ENCODE results near the gene TMEM223. TPM values are rescaled to one million over a fixed set of nuclear protein-coding genes. Genes with fewer than 3 reads are reported as not detected.
"Not testable (repeated sequence)": the region's sequence is repeated elsewhere in the genome, so short reads cannot be mapped to it uniquely, and the experiment has no call there.

Gene TMEM223
- total RNA-seq, 4 donors from 2014 or later: 10.1 to 42.1 (median 29.6) TPM

- Histone ChIP-seq H3K9me3 (no peaks in the 10 kb centered on the region), H3K4me3 (peak within 1 kb of the TSS; percentile 78 to 94 (median 85)), H3K27ac (peak within 1 kb of the TSS; percentile 95 to 98 (median 96)), H3K4me1 (peaks cover 17 to 38% (median 19%) of the 10 kb centered on the region in 4 donors), H3K36me3 (peaks cover 0 to 7% (median 3%) of the 10 kb centered on the region in 4 donors), H3K27me3 (no peaks in the 10 kb centered on the region)
- no peak for TF ChIP-seq POLR2A (IDR thresholded peaks at IDR 0.05)
- TF ChIP-seq POLR2AphosphoS5 (IDR thresholded peaks at IDR 0.05): no peak
- no peak for TF ChIP-seq EP300 (IDR thresholded peaks at IDR 0.05; ENCODE audit: low read depth)
- TF ChIP-seq CTCF (IDR thresholded peaks at IDR 0.05): no peak
- WGBS, 2 donors (ENCODE audit: low coverage in 1 of 2): 8% methylated on average over 40 of the region's 40 CpGs; no CpG with 5 or more reads in 1 of the 2 donors
- DNase-seq: peak; percentile 43
- intact Hi-C loops (cut with DNase I; ENCODE audit: low total_unique reads) (no loop called here), in situ Hi-C loops (cut with MboI; ENCODE audit: low pct_ligation_motif_present in 1 of 4, low pct_unique_long_range_greater_than_20kb in 1 of 4, low sequenced_read_pairs in 3 of 4) (no loop called here)
Observed at GRCh38 chr11:62832336-62833234, 40.8 kb upstream of the TMEM223 start, which contains the start of gene TEX54. Gene TEX54, minus strand, starts transcription at chr11:62832841.

- peaks cover 17 to 36% (median 19%) of the 10 kb centered on the region in 4 donors for H3K4me1 ChIP-seq
- TF ChIP-seq EP300 (IDR thresholded peaks at IDR 0.05; ENCODE audit: low read depth): no peak
- TF ChIP-seq POLR2A (IDR thresholded peaks at IDR 0.05): peak; percentile 94
- peak; percentile 95 to 96 (median 95) for TF ChIP-seq POLR2AphosphoS5 (IDR thresholded peaks at IDR 0.05)
- no peak for TF ChIP-seq CTCF (IDR thresholded peaks at IDR 0.05)
- H3K4me3 ChIP-seq: peak within 1 kb of the TSS; percentile 81 to 94 (median 90)
- 0% methylated on average over 64 of the region's 65 CpGs; no CpG with 5 or more reads in 1 of the 2 donors for WGBS, 2 donors (ENCODE audit: low coverage in 1 of 2)
- peaks cover 0 to 14% (median 5%) of the 10 kb centered on the region in 4 donors for H3K36me3 ChIP-seq
- DNase-seq: peak; percentile 100
- H3K27me3 ChIP-seq: no peaks in the 10 kb centered on the region
- in situ Hi-C loops (cut with MboI; ENCODE audit: low pct_ligation_motif_present in 1 of 4, low pct_unique_long_range_greater_than_20kb in 1 of 4, low sequenced_read_pairs in 3 of 4) (no loop called here), intact Hi-C loops (cut with DNase I; ENCODE audit: low total_unique reads) (no loop called here)
- H3K9me3 ChIP-seq: no peaks in the 10 kb centered on the region
- peak within 1 kb of the TSS; percentile 95 to 98 (median 96) for H3K27ac ChIP-seq
Observed at GRCh38 chr11:62831520-62832335, 39.9 kb upstream of the TMEM223 start, which contains the start of gene STX5. Gene STX5, minus strand, starts transcription at chr11:62832051. Its CDS starts 808 bp downstream, at chr11:62831243.

DNA sequence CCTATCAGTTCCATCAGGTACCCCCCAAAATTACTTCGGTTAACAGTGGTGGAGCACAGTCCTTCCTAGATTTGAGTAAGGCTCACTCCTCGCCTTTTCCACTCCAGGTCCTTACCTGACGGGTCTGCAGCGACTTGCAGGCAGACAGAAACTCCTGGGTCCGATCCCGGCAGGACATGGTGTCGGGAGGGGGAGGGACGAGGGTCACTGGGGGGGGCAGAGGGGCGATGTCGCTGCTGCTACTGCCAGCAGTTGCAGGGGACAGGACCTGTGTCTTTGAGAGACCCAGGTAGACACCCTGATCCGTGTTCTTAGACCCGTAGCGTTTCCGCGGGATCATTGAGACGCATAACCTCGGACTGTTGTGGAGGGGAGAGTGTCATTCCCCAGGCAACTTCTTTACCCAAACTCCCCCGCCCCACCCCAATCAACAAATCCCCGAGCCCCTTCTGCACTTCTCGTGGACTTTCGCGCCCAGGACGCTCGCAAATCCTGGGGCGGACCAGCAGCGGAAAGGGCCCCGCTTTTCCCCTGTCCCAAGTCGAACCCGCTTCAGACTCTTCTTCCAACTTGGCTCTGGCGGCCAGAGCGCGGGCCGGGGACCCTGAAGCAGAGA lies 39.2 kb upstream of the TMEM223 start:
- H3K9me3 ChIP-seq: no peaks in the 10 kb centered on the region
- intact Hi-C loops (cut with DNase I; ENCODE audit: low total_unique reads): no loop called here
- peaks cover 0 to 21% (median 8%) of the 10 kb centered on the region in 4 donors for H3K36me3 ChIP-seq
- in situ Hi-C loops (cut with MboI; ENCODE audit: low pct_ligation_motif_present in 1 of 4, low pct_unique_long_range_greater_than_20kb in 1 of 4, low sequenced_read_pairs in 3 of 4): no loop called here
- peak overlapping the region; percentile 81 to 94 (median 90) for H3K4me3 ChIP-seq
- TF ChIP-seq EP300 (IDR thresholded peaks at IDR 0.05; ENCODE audit: low read depth) (no peak), POLR2AphosphoS5 (IDR thresholded peaks at IDR 0.05) (no peak), POLR2A (IDR thresholded peaks at IDR 0.05) (no peak), CTCF (IDR thresholded peaks at IDR 0.05) (no peak)
- no peaks in the 10 kb centered on the region for H3K27me3 ChIP-seq
- peaks cover 17 to 36% (median 19%) of the 10 kb centered on the region in 4 donors for H3K4me1 ChIP-seq
- DNase-seq: no peak
- H3K27ac ChIP-seq: peak overlapping the region; percentile 95 to 98 (median 96)
- WGBS, 2 donors (ENCODE audit: low coverage in 1 of 2): 0 to 1% methylated on average over 5 to 32 of the region's 33 CpGs

DNA sequence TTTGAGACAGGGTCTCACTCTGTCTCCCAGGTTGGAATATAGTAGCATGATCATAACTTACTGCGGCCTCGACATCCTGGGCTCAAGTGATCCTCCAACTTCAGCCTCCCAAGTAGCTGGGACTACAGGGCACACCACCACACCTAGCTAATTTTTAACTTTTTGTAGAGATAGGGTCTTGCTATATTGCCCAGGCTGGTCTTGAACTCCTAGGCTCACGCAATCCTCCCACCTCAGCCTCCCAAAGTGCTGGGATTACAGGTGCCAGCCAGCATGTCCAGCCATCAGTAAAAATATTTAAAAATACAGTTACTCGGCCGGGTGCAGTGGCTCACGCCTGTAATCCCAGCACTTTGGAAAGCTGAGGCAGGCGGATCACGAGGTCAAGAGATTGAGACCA lies 36.3 kb upstream of the TMEM223 start:
- WGBS, 2 donors (ENCODE audit: low coverage in 1 of 2): 93 to 100% methylated on average over 1 to 8 of the region's 8 CpGs
- Histone ChIP-seq H3K36me3 (peaks cover 0 to 42% (median 20%) of the 10 kb centered on the region in 4 donors), H3K4me1 (peaks cover 13 to 27% (median 16%) of the 10 kb centered on the region in 4 donors)
- H3K4me3 ChIP-seq; H3K27me3 ChIP-seq; H3K9me3 ChIP-seq; DNase-seq; H3K27ac ChIP-seq; intact Hi-C loops (cut with DNase I; ENCODE audit: low total_unique reads); in situ Hi-C loops (cut with MboI; ENCODE audit: low pct_ligation_motif_present in 1 of 4, low pct_unique_long_range_greater_than_20kb in 1 of 4, low sequenced_read_pairs in 3 of 4): not testable (repeated sequence)
